DMS153 treated with DMSO at 0.1 percent for 48 hours (cell line): ENCODE data around the gene KCNIP4.

Source experiments
- DNase-seq: peaks from one replicate; lab custom pipeline; 2025; ENCODE audit not compliant: unreplicated experiment; lab: John Stamatoyannopoulos, UW

Gene KCNIP4

GRCh38 chr4:21699446-21699845 lies 249.1 kb downstream of the KCNIP4 start:
- no peak for DNase-seq

GRCh38 chr4:21697583-21697982 lies 251.0 kb downstream of the KCNIP4 start:
- DNase-seq = no peak

GRCh38 chr4:21695141-21695540 lies 253.4 kb downstream of the KCNIP4 start:
- no peak for DNase-seq

- no peak for DNase-seq
These were observed 256.3 kb downstream of the KCNIP4 start for GRCh38 chr4:21692241-21692640.

- no peak for DNase-seq
These were observed 259.8 kb downstream of the KCNIP4 start for GRCh38 chr4:21688596-21689265.

GRCh38 chr4:21685911-21686310 lies 262.7 kb downstream of the KCNIP4 start:
- no peak for DNase-seq

- DNase-seq = no peak
These were observed 268.2 kb downstream of the KCNIP4 start for GRCh38 chr4:21680326-21680898.

- DNase-seq = no peak
These were observed 269.9 kb downstream of the KCNIP4 start for GRCh38 chr4:21678711-21679110.

GRCh38 chr4:21677173-21677572 lies 271.4 kb downstream of the KCNIP4 start:
- no peak for DNase-seq

GRCh38 chr4:21664355-21664754 lies 284.2 kb downstream of the KCNIP4 start:
- no peak for DNase-seq

GRCh38 chr4:21656832-21657231 lies 291.7 kb downstream of the KCNIP4 start:
- DNase-seq = no peak

- no peak for DNase-seq
These were observed 293.5 kb downstream of the KCNIP4 start for GRCh38 chr4:21655031-21655430.

- DNase-seq = no peak
These were observed 295.9 kb downstream of the KCNIP4 start for GRCh38 chr4:21652508-21653231.

GRCh38 chr4:21649391-21650090 lies 299.0 kb downstream of the KCNIP4 start:
- DNase-seq = no peak

GRCh38 chr4:21645776-21646175 lies 302.8 kb downstream of the KCNIP4 start:
- no peak for DNase-seq

GRCh38 chr4:21641696-21642095 lies 306.9 kb downstream of the KCNIP4 start:
- no peak for DNase-seq

GRCh38 chr4:21638171-21638725 lies 310.3 kb downstream of the KCNIP4 start:
- no peak for DNase-seq

- no peak for DNase-seq
These were observed 319.5 kb downstream of the KCNIP4 start for GRCh38 chr4:21628916-21629610.

GRCh38 chr4:21628116-21628670 lies 320.4 kb downstream of the KCNIP4 start:
- no peak for DNase-seq

GRCh38 chr4:21625447-21625846 lies 323.1 kb downstream of the KCNIP4 start:
- no peak for DNase-seq

GRCh38 chr4:21605006-21605405 lies 343.6 kb downstream of the KCNIP4 start:
- DNase-seq = no peak
